Stimulated activated CD4-positive, alpha-beta T cell treated with anti-CD3 and anti-CD28 coated beads, Interleukin-12 subunit alpha, Interleukin-12 subunit beta, amount 100 ng/mL, for 24 hours (primary cell): Measurements from ENCODE around the gene SLIT1.

Source experiments
- DNase-seq, 2 experiments: peaks; one replicate each; pipeline ENCODE4 v3.0.0-alpha.2; 2020; ENCODE audit warnings: low read depth in 2 of 2

Gene SLIT1

DNA sequence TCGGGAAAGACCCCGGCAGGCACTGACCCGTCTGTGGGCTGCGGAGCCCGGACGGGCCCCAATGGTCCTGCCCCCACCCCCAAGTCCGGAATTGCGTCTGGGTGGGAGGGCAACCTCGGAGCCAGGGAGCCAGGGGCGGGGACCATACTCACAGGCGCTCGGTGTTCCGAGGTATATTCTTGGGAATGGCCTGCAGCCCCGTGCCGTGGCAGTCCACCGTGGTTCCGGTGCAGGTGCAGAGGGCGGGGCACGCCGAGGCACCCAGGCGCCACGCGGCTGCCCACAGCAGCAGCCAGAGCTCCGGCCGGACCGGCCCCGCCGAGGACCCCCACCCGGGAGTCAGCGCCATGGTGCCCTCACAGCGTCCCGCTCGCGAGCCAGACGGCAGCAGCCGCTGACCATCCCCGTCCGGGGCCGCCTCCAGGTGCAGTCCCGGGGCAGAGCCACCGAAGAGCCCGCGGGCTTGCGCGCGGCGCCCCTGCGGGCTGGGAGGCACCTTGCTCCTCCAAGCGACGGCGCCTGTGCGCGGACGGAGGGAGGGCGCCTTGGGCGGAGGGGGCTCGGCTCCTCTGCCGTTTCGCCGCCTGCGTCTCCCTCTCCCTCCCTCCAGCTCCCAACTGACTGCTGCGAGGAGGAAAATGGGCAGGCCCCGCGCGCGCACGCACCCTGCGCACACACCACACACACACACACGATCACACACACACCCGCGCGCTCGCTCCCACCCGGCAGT, at the start of gene SLIT1:
Gene SLIT1, minus strand, starts transcription at position 634 of the 733 bp plus-strand sequence. Its CDS starts 285 bp downstream, at position 349.
- no peak for DNase-seq

DNA sequence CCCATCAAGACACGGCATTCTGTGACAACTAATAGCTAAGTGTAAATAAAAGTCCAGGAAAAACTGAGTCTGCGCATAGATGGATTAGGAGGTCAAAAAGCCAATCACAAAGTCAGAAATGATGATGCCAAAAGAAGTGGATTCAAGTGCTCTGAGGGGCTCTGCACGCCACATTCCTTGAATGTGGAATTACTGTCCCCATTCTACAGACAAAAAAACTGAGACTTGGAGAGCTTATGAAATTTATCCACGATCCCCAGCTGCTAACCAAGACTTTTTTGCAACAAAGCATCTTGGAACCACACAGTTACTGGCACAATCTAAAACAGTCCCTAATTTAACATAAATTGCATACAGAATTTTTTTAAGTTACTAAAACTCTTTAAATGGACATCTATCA, 49.6 kb upstream of the SLIT1 start:
- DNase-seq: no peak

DNA sequence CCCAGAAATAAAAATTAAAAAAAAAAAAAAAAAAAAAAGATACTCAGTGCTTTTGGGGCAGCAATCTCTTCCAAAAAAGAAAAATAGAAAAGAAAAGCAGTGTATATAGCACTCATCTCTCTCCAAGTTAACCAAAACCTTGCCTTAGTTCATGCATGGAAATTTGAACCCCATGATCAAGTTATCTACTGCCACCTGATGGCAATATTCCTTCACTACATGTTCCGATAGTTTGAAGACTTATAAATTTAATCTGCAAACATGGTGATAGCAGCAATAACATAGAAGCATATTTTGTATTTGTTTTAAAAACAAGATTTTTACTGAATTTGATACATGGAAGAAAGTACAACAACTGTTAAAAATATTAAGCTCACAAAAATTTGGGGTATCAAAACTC, 48.6 kb upstream of the SLIT1 start:
- DNase-seq: no peak

DNA sequence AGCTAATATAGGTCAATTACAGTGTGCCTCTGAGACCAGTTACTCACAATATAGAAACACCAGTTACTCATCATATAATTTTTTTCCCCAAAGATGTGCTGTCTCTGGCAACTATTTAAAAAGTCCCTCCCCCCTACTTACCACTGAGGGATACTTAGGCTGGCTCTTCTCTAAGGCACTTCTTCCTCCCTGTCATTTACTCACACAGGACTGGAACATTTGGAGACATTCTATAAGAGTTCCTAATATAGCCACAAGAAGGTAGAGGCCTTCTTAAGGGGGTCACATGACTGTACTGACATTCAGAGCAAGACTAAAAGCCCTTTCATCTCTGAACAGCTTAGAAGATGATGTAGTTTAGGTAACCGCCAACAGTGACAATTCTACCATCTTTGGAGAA, 44.4 kb upstream of the SLIT1 start:
- no peak for DNase-seq

DNA sequence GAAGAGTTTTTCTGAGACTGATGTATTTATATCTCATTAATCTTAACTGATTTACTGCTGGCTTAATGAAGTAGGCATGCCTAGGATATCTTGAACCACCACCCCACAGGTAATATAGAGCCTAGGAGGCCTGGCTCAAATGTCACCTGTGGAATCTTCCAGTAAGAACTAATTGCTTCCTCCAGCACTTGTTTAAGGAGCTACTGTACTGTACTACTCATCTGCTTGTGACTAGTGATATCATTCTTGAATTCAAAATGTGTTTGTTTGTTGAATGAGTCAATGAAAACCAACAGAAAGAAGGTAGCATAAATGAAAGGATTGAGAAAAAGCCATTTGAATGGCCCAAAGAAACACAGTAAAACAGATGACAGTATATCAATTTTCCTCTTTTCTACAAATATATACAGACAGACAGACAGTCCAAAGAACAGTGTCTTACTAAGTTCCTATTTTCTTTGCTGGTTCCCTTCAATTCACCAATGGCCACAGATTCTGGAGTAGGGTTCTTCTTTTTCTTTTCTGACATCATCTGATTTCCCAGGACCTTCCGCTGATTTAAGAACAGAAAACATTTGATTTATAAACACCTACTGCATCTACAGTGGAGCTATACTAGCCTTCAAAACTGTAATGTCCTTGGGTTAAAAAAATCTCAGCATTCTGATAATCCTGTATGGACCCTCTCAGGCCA, 43.7 kb upstream of the SLIT1 start:
- DNase-seq: no peak

DNA sequence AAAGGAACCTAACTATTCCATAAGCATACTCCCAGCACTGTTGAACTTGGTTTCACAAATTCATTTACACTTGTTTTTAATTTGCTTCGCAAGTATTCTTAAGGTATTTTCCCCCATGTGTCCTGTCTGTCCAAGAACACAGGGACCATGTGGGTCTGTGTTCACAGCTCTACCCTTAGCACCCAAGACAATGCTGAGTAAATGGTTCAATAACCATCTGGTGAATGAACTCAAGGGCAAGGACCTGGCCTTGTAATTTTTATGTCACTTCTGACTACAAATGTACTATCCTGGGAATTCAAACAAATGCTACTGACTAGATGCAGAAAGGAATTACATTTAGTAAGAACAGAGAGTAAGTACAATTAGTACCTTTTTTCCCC, 43.0 kb upstream of the SLIT1 start:
- DNase-seq: no peak

DNA sequence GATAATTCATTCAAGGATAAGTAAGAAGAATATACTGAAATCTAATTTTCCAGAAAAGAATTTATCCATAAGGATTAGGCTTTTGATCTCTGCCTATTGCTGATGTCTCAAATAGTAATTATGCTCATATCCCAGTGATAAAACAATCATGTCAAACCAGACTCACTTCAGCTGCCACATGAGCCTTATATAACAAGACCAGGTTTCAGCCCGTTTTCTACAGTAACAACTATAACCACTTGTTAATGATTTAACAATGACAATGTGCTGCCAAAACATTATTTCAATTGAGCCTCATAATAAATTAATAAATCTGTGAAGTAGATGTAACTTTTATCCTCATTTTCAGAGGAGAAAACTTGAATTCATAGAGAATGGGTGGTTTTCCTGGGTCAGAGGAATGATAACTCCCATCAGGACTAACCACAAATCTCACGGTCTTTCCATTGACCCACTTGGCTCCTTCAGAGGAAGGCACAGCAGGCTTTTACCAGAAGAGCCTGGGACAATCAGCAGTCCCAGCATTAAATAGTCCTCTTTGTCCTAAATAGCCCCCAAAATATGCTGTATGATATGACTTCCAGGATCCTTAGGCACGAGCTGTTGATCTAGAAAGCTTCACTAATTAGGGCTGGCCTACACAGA, 42.5 kb upstream of the SLIT1 start:
- DNase-seq: no peak

DNA sequence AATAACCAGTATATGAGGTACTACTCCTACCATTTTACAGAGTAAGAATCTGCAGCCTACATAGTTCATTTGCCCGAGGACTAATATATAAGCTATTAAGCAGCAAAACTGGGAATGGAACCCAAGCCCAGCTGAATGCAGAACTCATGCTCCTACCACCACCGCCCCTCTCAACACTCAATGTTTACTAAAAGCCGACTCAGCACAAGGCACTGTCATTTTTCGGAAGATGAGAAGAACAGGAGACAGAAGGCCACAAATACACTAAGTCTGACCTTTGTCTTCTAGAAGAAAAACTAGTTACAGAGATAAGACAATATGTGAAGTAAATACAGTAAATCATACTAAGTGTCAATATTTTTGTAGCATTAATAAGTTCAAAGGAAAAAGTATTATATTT, 40.6 kb upstream of the SLIT1 start:
- DNase-seq: no peak

DNA sequence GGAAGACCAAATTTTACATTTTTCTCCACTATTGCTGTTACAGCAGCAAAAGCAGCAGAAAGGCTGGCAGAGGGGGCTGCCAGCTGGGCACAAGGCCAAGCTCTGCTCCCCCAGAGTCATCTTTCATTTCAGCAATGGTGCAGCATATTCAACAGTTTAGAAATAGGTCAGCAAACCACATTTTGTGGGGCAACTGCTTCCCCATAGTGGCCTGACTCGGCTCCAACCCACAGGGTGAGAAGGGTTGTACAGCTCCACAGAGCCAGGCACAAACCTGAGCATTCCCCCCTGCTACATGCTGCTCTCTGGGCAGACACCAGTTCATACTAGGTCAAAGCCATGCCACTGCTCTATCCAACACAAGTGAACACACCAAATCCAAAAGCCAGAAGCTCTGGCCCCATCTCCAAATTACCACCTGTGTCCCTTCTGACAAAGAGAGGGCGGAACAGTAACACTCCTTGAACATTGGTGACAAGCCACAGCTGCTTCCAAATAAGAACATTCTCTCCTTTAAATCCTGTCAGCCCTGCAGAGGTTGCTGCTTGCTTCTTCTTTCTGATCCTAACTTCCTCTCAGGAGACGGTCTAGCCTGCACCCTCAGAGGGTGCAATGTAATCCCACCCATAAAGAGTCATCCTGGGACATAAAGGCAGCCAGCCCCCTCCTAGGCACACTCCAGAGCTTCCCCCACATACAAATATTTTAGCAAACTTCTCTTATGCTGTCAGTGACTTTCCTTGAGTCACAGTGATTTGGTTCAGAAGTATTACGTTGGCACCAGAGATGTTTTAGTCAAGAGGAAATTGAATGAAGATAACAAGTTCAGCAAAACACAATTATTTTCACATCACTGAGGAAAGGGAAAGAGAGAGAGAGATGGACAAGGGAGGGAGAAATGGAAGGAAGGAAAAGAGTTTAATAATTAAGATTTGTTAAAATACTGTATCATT, 39.0 kb upstream of the SLIT1 start:
- DNase-seq: no peak

DNA sequence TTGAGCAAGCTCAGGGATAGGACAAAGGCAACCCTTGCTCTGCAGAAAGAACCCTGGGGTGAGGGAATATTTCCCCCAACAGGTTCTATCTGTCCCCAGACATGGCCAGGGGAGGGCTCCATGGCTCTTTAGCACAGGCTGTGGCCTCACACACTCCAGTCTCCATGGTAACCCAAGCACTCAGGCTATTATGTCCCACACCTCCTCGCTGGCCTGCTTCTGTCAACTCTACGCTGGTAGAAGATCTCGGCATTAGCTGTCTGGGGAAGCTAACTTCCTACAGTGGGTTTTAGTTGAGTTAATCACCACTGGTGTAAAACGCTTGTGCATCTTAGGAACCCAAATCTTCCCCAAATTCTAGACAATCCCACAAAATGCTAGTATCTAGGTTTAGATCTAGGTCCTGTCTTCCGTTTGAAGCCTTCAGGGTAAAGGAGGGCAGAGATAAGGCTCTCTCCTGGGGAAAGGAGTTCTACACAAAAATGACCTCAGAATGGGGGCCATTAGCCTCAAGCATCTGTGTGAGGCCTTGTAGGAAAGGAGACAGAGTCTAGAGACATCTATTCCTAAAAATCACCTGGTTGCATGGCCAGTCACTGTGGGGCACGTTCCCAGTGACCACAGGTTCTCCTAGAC, 36.7 kb upstream of the SLIT1 start:
- DNase-seq: no peak

DNA sequence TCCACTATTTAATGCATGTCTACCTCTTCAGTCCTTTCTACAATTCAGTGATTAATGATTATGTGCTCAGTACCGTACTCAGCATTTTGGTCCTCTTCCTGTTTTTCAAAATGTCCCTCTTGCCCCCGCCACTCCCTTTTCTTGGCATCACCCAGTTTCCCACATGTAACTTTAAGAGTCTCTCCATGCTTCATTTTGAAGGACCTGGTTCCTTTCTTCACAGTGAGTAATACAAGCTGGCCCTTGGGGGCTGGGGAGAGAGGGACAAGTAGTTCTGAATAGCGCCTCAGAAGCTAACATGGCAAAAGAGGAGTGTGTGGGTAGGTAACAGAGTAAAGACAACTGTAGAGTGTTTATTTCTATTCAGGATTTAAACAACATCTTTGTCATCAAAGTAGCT, 34.6 kb upstream of the SLIT1 start:
- no peak for DNase-seq

DNA sequence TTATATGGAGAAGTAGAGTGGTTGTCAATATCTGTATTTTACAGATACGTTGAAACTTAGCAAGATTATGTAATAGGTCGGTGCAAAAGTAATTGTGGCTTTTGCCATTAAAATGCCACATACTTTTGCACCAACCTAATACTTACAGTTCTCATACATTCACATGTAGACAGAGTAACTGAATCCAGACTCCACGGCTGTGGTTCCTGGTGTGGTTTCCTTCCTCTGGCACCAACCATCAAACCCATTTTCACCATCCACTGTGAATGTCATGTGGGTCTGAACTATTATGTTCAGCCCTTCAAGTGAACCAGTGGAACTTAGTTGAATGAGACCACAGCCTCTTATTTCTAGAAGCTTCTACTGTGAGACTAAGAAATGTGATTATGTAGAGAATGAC, 31.5 kb upstream of the SLIT1 start:
- no peak for DNase-seq

DNA sequence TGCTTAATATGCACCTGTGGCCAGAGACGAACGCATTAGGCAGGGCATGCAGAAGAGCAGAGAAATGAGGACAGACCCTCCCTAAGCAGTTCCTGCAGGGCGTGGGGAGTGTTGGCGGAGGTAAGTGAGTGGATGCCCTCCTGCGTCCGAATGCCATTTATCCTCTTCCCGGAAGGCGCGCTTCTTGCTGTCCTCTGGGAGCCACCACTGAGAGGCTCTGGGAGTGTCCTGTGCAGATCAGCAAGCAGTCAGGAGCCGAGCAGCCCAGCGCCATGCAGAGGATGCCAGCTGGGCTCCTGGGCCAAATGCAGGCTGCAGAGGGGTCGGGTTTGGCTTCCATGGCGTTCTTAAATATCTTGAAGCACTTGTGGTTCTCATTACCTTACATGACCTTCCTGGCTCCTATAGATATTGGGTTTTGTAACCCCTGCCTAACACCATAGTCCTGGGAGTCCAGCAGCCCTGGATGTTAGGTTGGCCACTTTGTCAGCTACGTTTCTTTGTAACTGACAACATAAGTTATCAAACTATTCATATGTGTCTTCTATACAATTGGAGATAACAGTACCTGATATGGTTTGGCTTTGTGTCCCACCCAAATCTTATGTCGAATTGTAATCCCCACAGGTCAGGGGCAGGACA, 30.0 kb upstream of the SLIT1 start:
- no peak for DNase-seq

DNA sequence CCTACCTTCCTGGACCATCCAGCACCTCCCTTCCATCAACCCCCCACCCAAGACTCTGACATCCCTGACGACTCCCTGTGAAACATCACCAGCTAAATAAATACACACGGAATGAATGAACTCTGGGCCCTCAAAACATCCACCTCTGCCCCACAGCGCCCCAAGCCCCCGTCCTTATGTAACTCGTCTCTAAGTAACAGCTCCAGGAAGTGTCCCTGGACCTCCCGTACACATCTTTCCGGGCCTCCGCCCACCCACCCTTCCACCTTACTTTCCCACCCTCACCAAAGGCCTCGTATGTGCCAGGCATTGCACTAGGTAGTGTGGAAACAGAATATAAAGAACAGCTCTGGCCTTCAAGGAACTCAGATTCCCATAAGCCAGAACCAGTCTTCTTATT, 27.7 kb upstream of the SLIT1 start:
- no peak for DNase-seq

DNA sequence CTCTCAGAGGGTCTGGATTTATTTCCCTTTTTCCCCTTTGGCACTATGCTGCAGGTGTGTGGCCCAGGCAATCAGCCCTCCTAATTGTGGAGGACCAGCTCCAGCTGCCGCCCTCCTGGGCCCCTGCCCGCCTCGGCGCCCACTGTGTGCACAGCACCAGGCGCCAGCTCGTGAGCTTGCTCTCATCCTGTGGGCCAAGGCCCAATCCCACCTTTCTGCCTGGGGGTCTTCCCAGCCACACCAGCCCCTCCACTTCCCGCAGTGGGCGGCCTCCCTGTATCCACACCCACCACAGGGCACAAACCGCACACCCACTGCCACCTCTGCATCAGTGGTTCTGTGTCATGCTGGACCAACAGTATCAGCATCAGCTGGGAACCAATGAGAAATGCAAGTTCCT, 25.5 kb upstream of the SLIT1 start:
- no peak for DNase-seq

DNA sequence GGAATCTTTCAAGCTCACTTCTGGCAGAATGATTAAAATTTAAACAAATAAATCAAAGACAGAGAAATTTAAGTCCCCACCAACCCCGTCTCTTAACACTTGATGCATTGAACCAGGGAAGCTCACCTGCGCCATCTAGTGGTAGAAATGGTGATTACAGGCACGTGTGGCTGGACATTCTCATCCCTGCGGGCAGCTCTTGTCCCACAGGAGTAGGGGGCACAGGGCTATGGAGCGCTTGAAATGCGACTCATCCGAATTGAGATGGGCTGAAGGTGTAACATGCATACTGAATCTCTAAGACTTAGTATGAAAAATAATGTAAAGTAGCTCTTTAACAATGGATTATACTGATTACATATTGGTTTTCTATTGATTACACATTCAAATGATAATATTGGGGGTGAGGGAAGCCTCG, 24.8 kb upstream of the SLIT1 start:
- DNase-seq: peak; percentile 49 to 67

DNA sequence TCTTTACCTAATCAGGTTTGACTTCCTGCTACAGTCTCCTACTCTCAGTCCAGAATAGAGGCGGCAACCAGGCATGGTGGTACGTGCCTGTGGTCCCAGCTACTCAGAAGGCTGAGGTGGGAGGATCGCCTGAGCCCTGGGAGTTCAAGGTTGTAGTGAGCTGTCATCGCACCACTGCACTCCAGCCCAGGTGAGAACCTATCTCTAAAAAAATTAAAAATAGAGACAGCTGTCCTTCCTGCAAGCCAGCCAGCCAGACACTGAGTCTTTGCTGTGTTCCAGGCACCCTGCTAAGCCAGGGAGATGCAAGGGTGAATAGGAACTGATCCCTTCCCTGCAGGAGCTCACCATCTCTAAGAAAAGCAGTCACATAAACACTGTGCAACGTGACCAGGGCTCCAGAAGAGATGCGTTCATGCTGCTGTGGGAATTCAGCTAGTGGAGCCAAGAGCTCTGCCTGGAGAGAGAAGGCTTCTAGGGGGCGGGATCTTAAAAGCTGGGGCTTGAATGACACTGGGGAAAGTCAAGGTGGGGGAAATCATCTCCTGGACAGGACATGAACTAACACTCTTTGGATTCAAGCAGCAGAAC, 22.1 kb upstream of the SLIT1 start:
- DNase-seq: no peak

DNA sequence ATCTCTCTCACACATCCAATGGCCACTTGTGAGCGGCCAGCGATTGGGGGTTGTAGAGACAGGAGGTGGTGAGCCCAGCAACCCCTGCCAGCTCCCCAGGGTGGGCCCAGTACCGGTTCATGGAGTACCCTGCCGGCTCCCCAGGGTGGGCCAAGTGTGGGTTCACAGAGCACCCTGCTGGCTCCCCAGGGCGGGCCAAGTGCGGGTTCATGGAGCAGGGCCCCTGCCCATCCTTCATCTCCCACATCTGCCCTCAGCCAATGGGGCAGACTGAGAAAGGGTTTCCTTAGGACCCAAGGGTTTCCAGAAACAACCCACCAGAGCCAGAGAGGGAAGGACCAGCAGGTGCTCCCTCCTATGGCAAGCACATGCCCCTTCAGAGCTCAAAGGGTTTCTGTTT, 21.4 kb upstream of the SLIT1 start:
- DNase-seq: no peak

DNA sequence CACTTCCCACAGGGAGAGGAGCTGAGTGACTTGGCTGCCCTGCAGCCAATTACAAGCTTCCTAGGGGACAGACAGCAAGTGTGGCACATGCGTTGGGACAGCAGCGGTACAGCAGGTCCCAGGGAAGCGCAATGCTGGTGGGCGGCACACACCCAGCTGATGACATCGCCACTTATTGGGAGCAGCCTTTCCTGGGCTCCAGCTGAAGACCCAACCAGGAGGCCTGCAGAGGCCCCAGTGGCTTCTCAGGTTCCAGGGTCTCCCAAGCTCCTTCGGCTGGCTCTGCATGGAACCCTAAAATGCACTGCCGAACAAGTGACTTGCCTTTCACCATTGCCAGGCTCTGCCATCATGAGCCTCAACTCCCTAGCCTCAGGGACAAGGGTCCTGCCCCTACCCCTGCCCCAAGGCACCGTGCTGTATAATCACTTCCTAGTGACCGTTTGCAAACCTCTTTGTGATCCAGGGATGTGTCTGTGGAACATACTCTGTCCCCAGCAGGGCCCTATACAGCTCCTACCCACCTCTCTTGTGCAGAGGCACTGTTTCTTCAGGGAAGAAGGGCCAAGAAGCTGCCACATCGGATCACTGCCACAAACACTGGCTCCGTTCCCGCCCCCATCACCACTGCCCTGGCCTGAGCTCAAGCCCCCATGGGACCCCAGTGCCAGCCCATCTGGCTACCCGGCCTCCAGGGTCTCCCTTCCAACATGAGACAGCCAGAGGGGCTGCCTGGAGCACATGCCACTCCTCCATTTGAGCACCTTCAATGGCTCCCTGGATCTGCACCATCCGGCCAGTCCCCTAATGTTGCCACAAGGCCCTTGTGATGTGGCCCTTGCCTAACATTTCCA, 19.3 kb upstream of the SLIT1 start:
- DNase-seq: no peak

DNA sequence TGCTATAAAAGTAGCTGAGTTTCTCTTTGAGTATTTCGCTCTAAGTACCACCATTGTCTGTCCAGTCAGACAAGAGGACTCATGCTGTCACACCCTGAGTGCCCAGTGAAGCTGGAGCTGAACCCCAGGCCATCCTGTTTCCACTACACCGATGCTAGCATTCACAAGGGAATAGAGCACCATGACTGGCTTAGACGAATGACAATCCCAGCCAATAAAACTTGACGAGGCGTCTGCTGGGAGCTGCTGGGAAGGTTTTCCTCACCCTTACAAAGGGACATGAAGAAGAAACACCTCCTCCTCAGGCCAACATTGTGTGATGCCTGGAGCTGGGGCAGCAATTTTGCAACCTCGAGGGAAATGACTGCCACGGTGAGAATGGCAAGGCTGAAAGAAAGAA, 17.5 kb upstream of the SLIT1 start:
- DNase-seq: no peak
